ENCODE measurements around the gene IWS1. TPM values are rescaled to one million over a fixed set of nuclear protein-coding genes. Genes with fewer than 3 reads are reported as not detected.
"Not testable (repeated sequence)": the region's sequence is repeated elsewhere in the genome, so short reads cannot be mapped to it uniquely, and the experiment has no call there.

The IWS1 gene
- total RNA-seq, 2 experiments from 2014 or later: 40.8 to 43.3 TPM

GRCh38 chr2:127531221-127531648 is 4.9 kb upstream of the IWS1 start:
- Mint-ChIP-seq H3K4me3 (no peak overlapping the region), H3K27ac (no peak overlapping the region), H3K9me3 (peaks cover 5% of the 10 kb centered on the region), H3K4me1 (peaks cover 8% of the 10 kb centered on the region), H3K27me3 (peaks cover 17% of the 10 kb centered on the region), H3K36me3 (ENCODE audit: low read depth) (no peaks in the 10 kb centered on the region)
- ChIA-PET CTCF (no interaction called here), POLR2A (no interaction called here)
- no peak for DNase-seq

- no peak for DNase-seq
- ChIA-PET POLR2A (no interaction called here), CTCF (interaction anchor here (1.0 kb wide), 1 partner anchor 51 kb away, joined by 3 read pairs; no protein-coding TSS in a partner anchor)
- peaks cover 11% of the 10 kb centered on the region for H3K4me1 Mint-ChIP-seq
- no peak overlapping the region for H3K27ac Mint-ChIP-seq
- peaks cover 17% of the 10 kb centered on the region for H3K27me3 Mint-ChIP-seq
- H3K36me3 Mint-ChIP-seq (ENCODE audit: low read depth): peaks cover 3% of the 10 kb centered on the region
- H3K4me3 Mint-ChIP-seq: no peak overlapping the region
- peaks cover 5% of the 10 kb centered on the region for H3K9me3 Mint-ChIP-seq
Measured at GRCh38 chr2:127530245-127531140, 4.2 kb upstream of the IWS1 start.

DNA sequence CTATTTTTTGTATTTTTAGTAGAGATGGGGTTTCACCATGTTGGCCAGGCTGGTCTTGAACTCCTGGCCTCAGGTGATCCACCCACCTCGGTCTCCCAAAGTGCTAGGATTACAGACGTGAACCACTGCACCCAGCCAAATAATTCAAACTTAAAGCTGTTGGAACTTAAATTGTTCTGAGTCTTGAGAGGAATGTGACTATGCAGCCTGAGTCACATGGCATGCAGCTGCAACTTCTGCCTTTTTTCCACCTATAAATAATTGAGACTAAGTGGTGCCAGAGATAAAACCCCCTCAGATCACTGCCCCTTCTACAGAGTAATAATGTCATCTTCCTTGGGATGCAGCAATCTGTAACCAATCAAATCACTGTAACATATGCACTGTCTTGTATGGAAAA is 3.1 kb upstream of the IWS1 start:
- peaks cover 16% of the 10 kb centered on the region for H3K4me1 Mint-ChIP-seq
- peaks cover 17% of the 10 kb centered on the region for H3K27me3 Mint-ChIP-seq
- POLR2A ChIA-PET; H3K27ac Mint-ChIP-seq; H3K4me3 Mint-ChIP-seq; H3K9me3 Mint-ChIP-seq; H3K36me3 Mint-ChIP-seq (ENCODE audit: low read depth); DNase-seq: not testable (repeated sequence)
- CTCF ChIA-PET: interaction anchor here (1.0 kb wide), 1 partner anchor 50 kb away, joined by 3 read pairs; no protein-coding TSS in a partner anchor

GRCh38 chr2:127528487-127528886 is 2.2 kb upstream of the IWS1 start:
- no peak for DNase-seq
- no peak overlapping the region for H3K4me3 Mint-ChIP-seq
- no peak overlapping the region for H3K27ac Mint-ChIP-seq
- peaks cover 23% of the 10 kb centered on the region for H3K4me1 Mint-ChIP-seq
- H3K9me3 Mint-ChIP-seq: peaks cover 5% of the 10 kb centered on the region
- POLR2A ChIA-PET: interaction anchor here (1.1 kb wide), 1 partner anchor 174 kb away, joined by 3 read pairs; no protein-coding TSS in a partner anchor
- CTCF ChIA-PET: interaction anchor here (0.7 kb wide), 1 partner anchor 57 kb away, joined by 4 read pairs; no protein-coding TSS in a partner anchor
- peaks cover 10% of the 10 kb centered on the region for H3K36me3 Mint-ChIP-seq (ENCODE audit: low read depth)
- H3K27me3 Mint-ChIP-seq: peaks cover 14% of the 10 kb centered on the region

DNA sequence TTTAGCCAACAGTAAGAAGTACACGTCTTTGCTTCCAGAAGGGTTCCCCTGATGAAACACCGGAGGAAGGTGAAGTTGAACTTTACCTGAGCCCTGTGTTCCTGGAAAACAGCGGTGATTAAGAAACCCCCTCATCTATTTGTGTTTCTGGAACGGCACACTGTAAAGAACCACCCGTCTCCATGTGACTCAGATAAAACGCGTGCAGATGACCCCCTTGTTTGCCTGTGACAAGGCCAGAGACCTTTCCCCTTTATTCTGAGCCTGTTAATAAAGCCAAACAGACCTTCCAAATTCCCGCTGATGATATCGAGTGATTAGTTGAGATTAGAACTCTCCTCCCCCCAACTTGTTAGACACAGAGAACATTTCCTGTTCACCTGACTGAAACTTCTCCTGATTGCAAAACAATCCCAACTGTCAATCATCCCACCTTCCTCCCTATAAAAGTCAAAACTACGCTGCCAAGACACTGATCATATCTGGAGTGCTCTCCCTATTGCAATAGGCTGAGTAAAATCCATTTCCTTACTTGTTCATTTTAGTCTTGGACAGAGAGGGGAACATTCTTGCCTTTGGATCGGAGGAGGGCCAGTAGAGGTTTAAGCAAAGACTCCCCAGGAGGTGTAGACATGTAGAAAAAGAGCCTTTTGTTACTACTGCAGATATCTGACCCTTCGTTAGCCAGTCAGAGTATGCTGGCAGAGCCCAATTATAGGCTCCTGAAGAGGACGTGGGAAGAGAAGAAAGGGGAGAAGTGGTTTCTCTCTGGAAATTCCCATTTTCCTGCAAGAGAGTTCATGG is 914 bp upstream of the IWS1 start:
- Mint-ChIP-seq H3K27me3 (peaks cover 7% of the 10 kb centered on the region), H3K36me3 (ENCODE audit: low read depth) (peaks cover 17% of the 10 kb centered on the region), H3K4me3 (peak overlapping the region; percentile 86), H3K4me1 (peaks cover 29% of the 10 kb centered on the region), H3K27ac (peak overlapping the region; percentile 92), H3K9me3 (peaks cover 5% of the 10 kb centered on the region)
- CTCF ChIA-PET: interaction anchor here (0.6 to 1.5 kb wide), 8 partner anchors 13 to 373 kb away, joined by 3 to 9 read pairs (median 3); no protein-coding TSS in a partner anchor
- DNase-seq: no peak
- POLR2A ChIA-PET: interaction anchor here (0.7 to 2.3 kb wide), 23 partner anchors 10 to 563 kb away, joined by 3 to 29 read pairs (median 6); partner anchors contain the start of genes ERCC3, SAP130, SFT2D3 and UGGT1

DNA sequence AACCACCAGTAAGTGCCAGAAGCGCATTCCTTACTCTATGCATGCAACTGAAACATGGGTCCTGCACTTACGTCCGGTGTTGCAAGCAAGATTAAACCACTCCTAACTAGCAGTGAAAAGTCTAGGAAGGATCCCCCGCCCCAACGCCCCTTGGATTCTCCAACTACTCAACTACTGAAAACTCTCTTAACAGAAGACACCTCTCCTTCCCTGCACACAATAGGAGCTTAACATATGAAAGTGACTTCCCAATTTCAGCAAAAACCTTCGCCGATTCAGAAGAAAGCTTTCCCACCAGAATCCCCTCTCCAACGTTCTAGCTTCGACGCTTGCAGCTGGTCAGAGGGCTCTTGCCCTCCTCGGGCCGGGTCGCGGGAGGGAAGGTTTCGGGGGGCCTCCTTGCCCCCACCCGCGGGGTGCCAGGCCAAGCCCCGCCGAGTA is 578 bp downstream of the IWS1 start:
- H3K9me3 Mint-ChIP-seq: peaks cover 5% of the 10 kb centered on the region

DNA sequence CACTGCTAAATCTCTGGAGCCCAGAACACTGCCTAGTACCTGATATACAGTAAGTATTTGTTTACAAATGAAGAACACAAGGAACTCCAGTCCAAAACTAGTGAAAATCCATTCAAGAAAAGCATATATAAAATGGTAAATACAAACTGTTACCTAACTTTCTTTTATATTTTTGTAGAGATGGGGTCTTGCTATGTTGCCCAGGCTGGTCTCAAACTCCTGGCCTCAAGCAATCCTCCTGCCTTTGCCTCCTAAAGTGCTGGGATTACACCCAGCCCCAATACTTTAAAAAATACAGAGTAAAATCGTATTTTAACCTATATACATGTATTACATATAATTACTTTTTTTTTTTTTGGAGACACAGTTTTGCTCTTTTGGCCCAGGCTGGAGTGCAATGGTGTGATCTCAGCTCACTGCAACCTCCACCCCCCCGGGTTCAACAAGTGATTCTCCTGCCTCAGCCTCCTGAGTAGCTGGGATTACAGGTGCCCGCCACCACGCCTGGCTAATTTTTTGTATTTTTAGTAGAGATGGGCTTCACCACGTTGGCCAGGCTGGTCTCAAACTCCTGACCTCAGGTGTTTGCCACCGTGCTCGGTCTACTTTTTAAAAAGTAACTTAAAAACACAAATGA is 2.0 kb downstream of the IWS1 start:
- not testable (repeated sequence) for H3K27ac Mint-ChIP-seq, H3K27me3 Mint-ChIP-seq, H3K9me3 Mint-ChIP-seq, DNase-seq
- Mint-ChIP-seq H3K4me1 (peaks cover 36% of the 10 kb centered on the region), H3K4me3 (peak overlapping the region; percentile 42), H3K36me3 (ENCODE audit: low read depth) (peaks cover 35% of the 10 kb centered on the region)
- POLR2A ChIA-PET: interaction anchor here (0.8 kb wide), 1 partner anchor 41 kb away, joined by 3 read pairs; no protein-coding TSS in a partner anchor
- CTCF ChIA-PET: interaction anchor here (1.0 kb wide), 1 partner anchor 67 kb away, joined by 3 read pairs; no protein-coding TSS in a partner anchor

More for the DNA sequence above, 578 bp downstream of the IWS1 start:
- ChIA-PET CTCF (interaction anchor here (0.9 to 1.5 kb wide), 6 partner anchors 15 to 255 kb away, joined by 3 to 9 read pairs (median 4); no protein-coding TSS in a partner anchor), POLR2A (interaction anchor here (0.9 to 2.3 kb wide), 14 partner anchors 11 to 445 kb away, joined by 3 to 29 read pairs (median 8); partner anchors contain the start of genes ERCC3, SFT2D3 and WDR33)
- Mint-ChIP-seq H3K27ac (peak overlapping the region; percentile 92), H3K27me3 (peaks cover 7% of the 10 kb centered on the region), H3K4me1 (peaks cover 35% of the 10 kb centered on the region), H3K4me3 (peak overlapping the region; percentile 86), H3K36me3 (ENCODE audit: low read depth) (peaks cover 22% of the 10 kb centered on the region)
- peak; percentile 33 for DNase-seq

GRCh38 chr2:127523269-127523939 is 2.9 kb downstream of the IWS1 start:
- ChIA-PET POLR2A (no interaction called here), CTCF (no interaction called here)
- peaks cover 38% of the 10 kb centered on the region for H3K36me3 Mint-ChIP-seq (ENCODE audit: low read depth)
- peak overlapping the region; percentile 53 for H3K27ac Mint-ChIP-seq
- H3K4me3 Mint-ChIP-seq: peak overlapping the region; percentile 42
- H3K9me3 Mint-ChIP-seq: no peaks in the 10 kb centered on the region
- DNase-seq: no peak
- H3K4me1 Mint-ChIP-seq: peaks cover 36% of the 10 kb centered on the region
- H3K27me3 Mint-ChIP-seq: no peaks in the 10 kb centered on the region

DNA sequence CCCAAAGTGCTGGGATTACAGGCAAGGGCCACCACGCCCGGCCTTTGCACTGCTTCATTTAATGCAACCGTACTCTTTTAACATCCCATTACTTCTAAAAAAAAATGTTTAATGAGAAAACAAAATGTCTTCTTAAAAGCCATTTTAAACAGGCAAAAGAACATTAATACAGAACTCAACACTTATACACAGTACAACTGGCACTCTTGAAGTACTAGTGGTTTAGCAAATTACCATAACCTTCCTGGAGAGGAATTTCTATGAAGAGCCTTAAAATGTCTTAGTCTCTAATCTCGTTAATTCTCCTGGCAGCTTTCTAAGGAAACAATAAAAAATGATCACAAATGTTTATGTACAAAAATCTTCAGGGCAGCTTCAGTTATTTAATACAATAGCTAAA is 5.9 kb downstream of the IWS1 start:
- ChIA-PET POLR2A (no interaction called here), CTCF (no interaction called here)
- Mint-ChIP-seq H3K27ac (no peak overlapping the region), H3K9me3 (no peaks in the 10 kb centered on the region), H3K36me3 (ENCODE audit: low read depth) (peaks cover 59% of the 10 kb centered on the region), H3K4me3 (no peak overlapping the region), H3K4me1 (peaks cover 37% of the 10 kb centered on the region), H3K27me3 (no peaks in the 10 kb centered on the region)
- DNase-seq: no peak

DNA sequence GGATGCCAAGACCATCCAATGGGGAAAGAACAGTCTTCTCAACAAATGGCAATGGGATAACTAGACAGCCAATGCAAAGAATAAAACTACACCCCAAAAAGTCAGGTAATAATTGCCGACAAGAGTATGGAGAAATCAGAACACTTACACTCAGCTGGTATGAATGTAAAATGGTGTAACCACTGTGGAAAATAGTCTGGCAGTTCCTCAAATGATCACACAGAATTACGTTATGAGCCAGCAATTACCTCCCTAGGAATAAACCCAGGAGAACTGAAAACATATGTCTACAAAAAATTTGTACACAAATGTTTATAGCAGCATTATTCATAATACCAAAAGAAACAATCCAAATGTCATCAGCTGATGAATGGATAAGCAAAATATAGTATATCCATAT is 8.8 kb downstream of the IWS1 start:
- POLR2A ChIA-PET: no interaction called here
- no peak overlapping the region for H3K4me3 Mint-ChIP-seq
- H3K9me3 Mint-ChIP-seq: no peaks in the 10 kb centered on the region
- CTCF ChIA-PET: no interaction called here
- H3K27ac Mint-ChIP-seq: no peak overlapping the region
- H3K36me3 Mint-ChIP-seq (ENCODE audit: low read depth): peaks cover 71% of the 10 kb centered on the region
- peaks cover 41% of the 10 kb centered on the region for H3K4me1 Mint-ChIP-seq
- DNase-seq: no peak
- no peaks in the 10 kb centered on the region for H3K27me3 Mint-ChIP-seq

GRCh38 chr2:127516041-127516762 is 10.1 kb downstream of the IWS1 start:
- DNase-seq: no peak
- CTCF ChIA-PET: no interaction called here
- H3K36me3 Mint-ChIP-seq (ENCODE audit: low read depth): peaks cover 72% of the 10 kb centered on the region
- POLR2A ChIA-PET: no interaction called here
- no peak overlapping the region for H3K27ac Mint-ChIP-seq
- peaks cover 45% of the 10 kb centered on the region for H3K4me1 Mint-ChIP-seq
- H3K27me3 Mint-ChIP-seq: no peaks in the 10 kb centered on the region
- H3K9me3 Mint-ChIP-seq: no peaks in the 10 kb centered on the region
- no peak overlapping the region for H3K4me3 Mint-ChIP-seq

Data from activated CD4-positive, alpha-beta memory T cell treated with anti-CD3 and anti-CD28 coated beads, Interleukin-2, amount 10 ng/mL, durations not matched to agents 7 days and 5 days (primary cell).